Central memory CD4-positive, alpha-beta T cell (primary cell): ENCODE results near the gene CDC14C.

Source experiments
- DNase-seq: peaks from one replicate; pipeline ENCODE4 v3.0.0; 2022

CDC14C gene

DNA sequence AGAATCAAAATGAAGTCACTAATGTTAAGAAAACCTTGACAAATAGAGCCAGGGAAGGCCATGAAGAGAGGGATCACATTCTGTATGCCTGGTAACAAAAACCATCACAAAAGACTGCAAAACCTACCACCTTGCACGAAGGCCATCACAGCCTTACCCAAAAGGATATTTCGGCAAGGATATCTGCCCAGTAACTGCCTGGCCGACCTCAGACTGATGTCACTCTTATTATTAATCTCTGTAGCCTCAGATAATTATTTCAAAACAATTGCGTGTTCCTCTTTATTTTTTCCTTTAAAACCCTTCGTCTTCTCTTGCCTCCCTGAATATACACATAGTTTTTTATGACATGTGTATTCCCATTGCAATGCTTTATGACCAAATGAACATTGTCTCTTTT lies 52.5 kb downstream of the CDC14C start:
- DNase-seq = no peak
